Measurements from ENCODE around the gene TEDDM1. TPM values are rescaled to one million over a fixed set of nuclear protein-coding genes. Genes with fewer than 3 reads are reported as not detected.

The TEDDM1 gene
- total and polyA plus RNA-seq, 2 experiments from 2014 or later, result not detected

DNA sequence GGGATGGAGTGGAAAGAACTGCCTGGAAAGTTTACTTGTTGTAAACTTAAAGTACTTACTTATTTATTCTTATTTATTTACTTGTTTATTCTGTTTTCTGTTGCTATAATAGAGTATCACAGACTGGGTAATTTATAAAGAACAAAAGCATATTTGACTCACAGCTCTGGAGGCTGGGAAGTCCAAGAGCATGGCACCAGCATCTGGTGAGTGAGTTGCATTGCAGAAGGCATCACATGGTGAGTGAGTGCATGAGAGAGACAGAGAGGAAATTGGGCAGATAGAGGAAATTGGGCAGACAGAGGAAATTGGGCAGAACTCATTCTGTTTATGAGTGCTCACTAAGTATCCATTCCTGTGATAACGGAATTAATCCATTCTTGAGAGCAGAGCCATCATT, 37.9 kb upstream of the TEDDM1 start:
- H3K4me3 Mint-ChIP-seq, result no peak overlapping the region
- Histone ChIP-seq H3K4me3 (no peak overlapping the region), H3F3A (replicated peaks; ENCODE audit: low read depth) (no peaks in the 10 kb centered on the region), H3K9me2 (ENCODE audit: insufficient read depth) (no peaks in the 10 kb centered on the region), H3K79me2 (replicated peaks; ENCODE audit: insufficient read depth) (no peaks in the 10 kb centered on the region), H3K4me2 (no peak overlapping the region), H3K27me3 (ENCODE audit: insufficient read depth) (no peaks in the 10 kb centered on the region), H3K27ac (ENCODE audit: low read depth) (no peak overlapping the region), H3K4me1 (ENCODE audit: insufficient read depth) (no peaks in the 10 kb centered on the region), H2AFZ (no peak overlapping the region), H3K36me3 (ENCODE audit: insufficient read depth) (no peaks in the 10 kb centered on the region), H4K20me1 (replicated peaks; ENCODE audit: insufficient read depth) (no peaks in the 10 kb centered on the region)
- H3K27me3 Mint-ChIP-seq (ENCODE audit: insufficient read depth, low read depth, poor library complexity), result peaks cover 3% of the 10 kb centered on the region
- H3K4me1 Mint-ChIP-seq, result no peaks in the 10 kb centered on the region
- no peak for ATAC-seq
- H3K27ac Mint-ChIP-seq, result no peak overlapping the region
- TF ChIP-seq POLR2AphosphoS5 (IDR thresholded peaks at IDR 0.05; ENCODE audit: low read depth), result no peak
- TF ChIP-seq, protein P1, sequence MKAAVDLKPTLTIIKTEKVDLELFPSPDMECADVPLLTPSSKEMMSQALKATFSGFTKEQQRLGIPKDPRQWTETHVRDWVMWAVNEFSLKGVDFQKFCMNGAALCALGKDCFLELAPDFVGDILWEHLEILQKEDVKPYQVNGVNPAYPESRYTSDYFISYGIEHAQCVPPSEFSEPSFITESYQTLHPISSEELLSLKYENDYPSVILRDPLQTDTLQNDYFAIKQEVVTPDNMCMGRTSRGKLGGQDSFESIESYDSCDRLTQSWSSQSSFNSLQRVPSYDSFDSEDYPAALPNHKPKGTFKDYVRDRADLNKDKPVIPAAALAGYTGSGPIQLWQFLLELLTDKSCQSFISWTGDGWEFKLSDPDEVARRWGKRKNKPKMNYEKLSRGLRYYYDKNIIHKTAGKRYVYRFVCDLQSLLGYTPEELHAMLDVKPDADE (IDR thresholded peaks at IDR 0.05), result no peak
- TF ChIP-seq, protein P2, sequence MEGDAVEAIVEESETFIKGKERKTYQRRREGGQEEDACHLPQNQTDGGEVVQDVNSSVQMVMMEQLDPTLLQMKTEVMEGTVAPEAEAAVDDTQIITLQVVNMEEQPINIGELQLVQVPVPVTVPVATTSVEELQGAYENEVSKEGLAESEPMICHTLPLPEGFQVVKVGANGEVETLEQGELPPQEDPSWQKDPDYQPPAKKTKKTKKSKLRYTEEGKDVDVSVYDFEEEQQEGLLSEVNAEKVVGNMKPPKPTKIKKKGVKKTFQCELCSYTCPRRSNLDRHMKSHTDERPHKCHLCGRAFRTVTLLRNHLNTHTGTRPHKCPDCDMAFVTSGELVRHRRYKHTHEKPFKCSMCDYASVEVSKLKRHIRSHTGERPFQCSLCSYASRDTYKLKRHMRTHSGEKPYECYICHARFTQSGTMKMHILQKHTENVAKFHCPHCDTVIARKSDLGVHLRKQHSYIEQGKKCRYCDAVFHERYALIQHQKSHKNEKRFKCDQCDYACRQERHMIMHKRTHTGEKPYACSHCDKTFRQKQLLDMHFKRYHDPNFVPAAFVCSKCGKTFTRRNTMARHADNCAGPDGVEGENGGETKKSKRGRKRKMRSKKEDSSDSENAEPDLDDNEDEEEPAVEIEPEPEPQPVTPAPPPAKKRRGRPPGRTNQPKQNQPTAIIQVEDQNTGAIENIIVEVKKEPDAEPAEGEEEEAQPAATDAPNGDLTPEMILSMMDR (conservative IDR thresholded peaks at IDR 0.05; ENCODE audit: low read depth in 2 of 2), result no peak
- TF ChIP-seq ZNF114 (CRISPR knock-in tag; IDR thresholded peaks at IDR 0.05), result no peak
- no peak for TF ChIP-seq EZH2phosphoT487 (IDR thresholded peaks at IDR 0.05; ENCODE audit: unreplicated experiment)
- TF ChIP-seq, protein P3, sequence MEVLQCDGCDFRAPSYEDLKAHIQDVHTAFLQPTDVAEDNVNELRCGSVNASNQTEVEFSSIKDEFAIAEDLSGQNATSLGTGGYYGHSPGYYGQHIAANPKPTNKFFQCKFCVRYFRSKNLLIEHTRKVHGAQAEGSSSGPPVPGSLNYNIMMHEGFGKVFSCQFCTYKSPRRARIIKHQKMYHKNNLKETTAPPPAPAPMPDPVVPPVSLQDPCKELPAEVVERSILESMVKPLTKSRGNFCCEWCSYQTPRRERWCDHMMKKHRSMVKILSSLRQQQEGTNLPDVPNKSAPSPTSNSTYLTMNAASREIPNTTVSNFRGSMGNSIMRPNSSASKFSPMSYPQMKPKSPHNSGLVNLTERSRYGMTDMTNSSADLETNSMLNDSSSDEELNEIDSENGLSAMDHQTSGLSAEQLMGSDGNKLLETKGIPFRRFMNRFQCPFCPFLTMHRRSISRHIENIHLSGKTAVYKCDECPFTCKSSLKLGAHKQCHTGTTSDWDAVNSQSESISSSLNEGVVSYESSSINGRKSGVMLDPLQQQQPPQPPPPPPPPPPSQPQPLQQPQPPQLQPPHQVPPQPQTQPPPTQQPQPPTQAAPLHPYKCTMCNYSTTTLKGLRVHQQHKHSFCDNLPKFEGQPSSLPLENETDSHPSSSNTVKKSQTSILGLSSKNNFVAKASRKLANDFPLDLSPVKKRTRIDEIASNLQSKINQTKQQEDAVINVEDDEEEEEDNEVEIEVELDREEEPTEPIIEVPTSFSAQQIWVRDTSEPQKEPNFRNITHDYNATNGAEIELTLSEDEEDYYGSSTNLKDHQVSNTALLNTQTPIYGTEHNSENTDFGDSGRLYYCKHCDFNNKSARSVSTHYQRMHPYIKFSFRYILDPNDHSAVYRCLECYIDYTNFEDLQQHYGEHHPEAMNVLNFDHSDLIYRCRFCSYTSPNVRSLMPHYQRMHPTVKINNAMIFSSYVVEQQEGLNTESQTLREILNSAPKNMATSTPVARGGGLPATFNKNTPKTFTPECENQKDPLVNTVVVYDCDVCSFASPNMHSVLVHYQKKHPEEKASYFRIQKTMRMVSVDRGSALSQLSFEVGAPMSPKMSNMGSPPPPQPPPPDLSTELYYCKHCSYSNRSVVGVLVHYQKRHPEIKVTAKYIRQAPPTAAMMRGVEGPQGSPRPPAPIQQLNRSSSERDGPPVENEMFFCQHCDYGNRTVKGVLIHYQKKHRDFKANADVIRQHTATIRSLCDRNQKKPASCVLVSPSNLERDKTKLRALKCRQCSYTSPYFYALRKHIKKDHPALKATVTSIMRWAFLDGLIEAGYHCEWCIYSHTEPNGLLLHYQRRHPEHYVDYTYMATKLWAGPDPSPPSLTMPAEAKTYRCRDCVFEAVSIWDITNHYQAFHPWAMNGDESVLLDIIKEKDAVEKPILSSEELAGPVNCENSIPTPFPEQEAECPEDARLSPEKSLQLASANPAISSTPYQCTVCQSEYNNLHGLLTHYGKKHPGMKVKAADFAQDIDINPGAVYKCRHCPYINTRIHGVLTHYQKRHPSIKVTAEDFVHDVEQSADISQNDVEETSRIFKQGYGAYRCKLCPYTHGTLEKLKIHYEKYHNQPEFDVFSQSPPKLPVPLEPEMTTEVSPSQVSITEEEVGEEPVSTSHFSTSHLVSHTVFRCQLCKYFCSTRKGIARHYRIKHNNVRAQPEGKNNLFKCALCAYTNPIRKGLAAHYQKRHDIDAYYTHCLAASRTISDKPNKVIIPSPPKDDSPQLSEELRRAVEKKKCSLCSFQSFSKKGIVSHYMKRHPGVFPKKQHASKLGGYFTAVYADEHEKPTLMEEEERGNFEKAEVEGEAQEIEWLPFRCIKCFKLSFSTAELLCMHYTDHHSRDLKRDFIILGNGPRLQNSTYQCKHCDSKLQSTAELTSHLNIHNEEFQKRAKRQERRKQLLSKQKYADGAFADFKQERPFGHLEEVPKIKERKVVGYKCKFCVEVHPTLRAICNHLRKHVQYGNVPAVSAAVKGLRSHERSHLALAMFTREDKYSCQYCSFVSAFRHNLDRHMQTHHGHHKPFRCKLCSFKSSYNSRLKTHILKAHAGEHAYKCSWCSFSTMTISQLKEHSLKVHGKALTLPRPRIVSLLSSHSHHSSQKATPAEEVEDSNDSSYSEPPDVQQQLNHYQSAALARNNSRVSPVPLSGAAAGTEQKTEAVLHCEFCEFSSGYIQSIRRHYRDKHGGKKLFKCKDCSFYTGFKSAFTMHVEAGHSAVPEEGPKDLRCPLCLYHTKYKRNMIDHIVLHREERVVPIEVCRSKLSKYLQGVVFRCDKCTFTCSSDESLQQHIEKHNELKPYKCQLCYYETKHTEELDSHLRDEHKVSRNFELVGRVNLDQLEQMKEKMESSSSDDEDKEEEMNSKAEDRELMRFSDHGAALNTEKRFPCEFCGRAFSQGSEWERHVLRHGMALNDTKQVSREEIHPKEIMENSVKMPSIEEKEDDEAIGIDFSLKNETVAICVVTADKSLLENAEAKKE (CRISPR knock-in tag; IDR thresholded peaks at IDR 0.05), result no peak
- TF ChIP-seq NANOG (IDR thresholded peaks at IDR 0.05; ENCODE audit: borderline replicate concordance), result no peak
- TF ChIP-seq EZH2 (IDR thresholded peaks at IDR 0.05; ENCODE audit: low read depth, unreplicated experiment), result no peak
- no peak for TF ChIP-seq JUNB (IDR thresholded peaks at IDR 0.05; ENCODE audit: unreplicated experiment)
- no peak for TF ChIP-seq STAT1 (IDR thresholded peaks at IDR 0.05; ENCODE audit: unreplicated experiment)
- no peak for TF ChIP-seq ZNF331 (CRISPR knock-in tag; IDR thresholded peaks at IDR 0.05; ENCODE audit: low read depth)
- TF ChIP-seq CREB1 (CRISPR knock-in tag; IDR thresholded peaks at IDR 0.05; ENCODE audit: low read depth), result no peak
- TF ChIP-seq, protein P4, sequence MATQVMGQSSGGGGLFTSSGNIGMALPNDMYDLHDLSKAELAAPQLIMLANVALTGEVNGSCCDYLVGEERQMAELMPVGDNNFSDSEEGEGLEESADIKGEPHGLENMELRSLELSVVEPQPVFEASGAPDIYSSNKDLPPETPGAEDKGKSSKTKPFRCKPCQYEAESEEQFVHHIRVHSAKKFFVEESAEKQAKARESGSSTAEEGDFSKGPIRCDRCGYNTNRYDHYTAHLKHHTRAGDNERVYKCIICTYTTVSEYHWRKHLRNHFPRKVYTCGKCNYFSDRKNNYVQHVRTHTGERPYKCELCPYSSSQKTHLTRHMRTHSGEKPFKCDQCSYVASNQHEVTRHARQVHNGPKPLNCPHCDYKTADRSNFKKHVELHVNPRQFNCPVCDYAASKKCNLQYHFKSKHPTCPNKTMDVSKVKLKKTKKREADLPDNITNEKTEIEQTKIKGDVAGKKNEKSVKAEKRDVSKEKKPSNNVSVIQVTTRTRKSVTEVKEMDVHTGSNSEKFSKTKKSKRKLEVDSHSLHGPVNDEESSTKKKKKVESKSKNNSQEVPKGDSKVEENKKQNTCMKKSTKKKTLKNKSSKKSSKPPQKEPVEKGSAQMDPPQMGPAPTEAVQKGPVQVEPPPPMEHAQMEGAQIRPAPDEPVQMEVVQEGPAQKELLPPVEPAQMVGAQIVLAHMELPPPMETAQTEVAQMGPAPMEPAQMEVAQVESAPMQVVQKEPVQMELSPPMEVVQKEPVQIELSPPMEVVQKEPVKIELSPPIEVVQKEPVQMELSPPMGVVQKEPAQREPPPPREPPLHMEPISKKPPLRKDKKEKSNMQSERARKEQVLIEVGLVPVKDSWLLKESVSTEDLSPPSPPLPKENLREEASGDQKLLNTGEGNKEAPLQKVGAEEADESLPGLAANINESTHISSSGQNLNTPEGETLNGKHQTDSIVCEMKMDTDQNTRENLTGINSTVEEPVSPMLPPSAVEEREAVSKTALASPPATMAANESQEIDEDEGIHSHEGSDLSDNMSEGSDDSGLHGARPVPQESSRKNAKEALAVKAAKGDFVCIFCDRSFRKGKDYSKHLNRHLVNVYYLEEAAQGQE (IDR thresholded peaks at IDR 0.05; ENCODE audit: unreplicated experiment), result no peak
- no peak for DNase-seq (ENCODE audit: low spot score)
- H3K9me3 Mint-ChIP-seq, result peaks cover 30% of the 10 kb centered on the region
- peaks cover 7% of the 10 kb centered on the region; the same call in 2 of the 3 replicates for H3K36me3 Mint-ChIP-seq (ENCODE audit: low read depth)

Data from GM23338 (cell line).